GM20431 (cell line): ENCODE measurements around the gene IFT25.

ENCODE experiments used
- in situ Hi-C: fragments of 300-500 bp; cut with MseI, MboI; formaldehyde crosslinking; loops from one replicate; pipeline ENCODE4 v1.15.0; 2020; ENCODE audit warnings: low sequenced_read_pairs; ENCODE audit not compliant: unreplicated experiment

The IFT25 gene

GRCh38 chr1:53934170-53934765 lies 11.2 kb downstream of the IFT25 start:
- in situ Hi-C loops, result no loop called here

- in situ Hi-C loops, result no loop called here
Measured at GRCh38 chr1:53931523-53931922, 14.0 kb downstream of the IFT25 start.

- in situ Hi-C loops, result no loop called here
Measured at GRCh38 chr1:53930932-53931331, 14.6 kb downstream of the IFT25 start.

- in situ Hi-C loops, result no loop called here
Measured at GRCh38 chr1:53929246-53929960, 16.1 kb downstream of the IFT25 start.

DNA sequence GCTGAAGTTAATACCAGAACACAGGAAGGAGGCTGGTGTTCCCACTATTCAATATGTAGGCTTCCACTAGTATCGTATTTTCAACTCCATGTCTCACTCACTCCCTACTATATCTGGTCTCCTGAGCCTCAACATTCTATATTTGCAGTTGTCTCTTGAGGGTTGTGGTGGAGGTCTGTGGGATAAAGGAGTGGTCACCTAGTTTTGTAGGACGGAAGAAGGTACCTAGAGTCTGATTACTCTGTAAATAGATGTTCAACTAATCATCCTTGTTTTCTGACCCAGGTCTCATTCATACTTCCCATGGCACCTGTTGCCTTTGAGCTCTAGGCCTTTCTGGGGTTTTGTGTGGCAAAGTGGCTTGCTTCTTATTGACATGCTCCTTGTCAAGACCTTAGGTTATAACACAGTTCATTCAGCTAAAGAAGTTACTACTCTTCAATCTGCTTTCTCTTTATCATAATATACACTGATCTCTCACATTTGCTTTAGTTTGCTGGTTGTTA lies 18.1 kb downstream of the IFT25 start:
- in situ Hi-C loops, result no loop called here

- in situ Hi-C loops, result no loop called here
Measured at GRCh38 chr1:53919675-53920066, 25.8 kb downstream of the IFT25 start.

DNA sequence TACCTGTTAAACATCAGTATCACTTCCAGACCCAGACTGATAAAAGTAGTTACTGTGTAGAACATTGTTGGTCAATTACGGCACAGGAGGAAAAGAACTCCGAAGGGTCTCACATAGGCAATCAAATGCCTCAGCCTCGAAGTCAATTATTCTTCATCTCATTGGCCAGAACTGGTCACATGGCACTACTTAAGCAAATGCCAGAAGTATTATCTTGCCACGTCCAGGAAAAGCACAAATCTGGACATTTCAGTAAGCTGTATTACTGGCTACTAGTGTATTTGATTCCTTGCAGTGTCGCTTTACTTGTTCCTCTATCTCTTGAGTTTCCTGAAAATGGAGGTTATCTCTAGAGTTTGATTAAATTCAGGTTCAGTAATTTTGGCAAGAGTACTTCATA lies 27.2 kb downstream of the IFT25 start:
- in situ Hi-C loops, result no loop called here

DNA sequence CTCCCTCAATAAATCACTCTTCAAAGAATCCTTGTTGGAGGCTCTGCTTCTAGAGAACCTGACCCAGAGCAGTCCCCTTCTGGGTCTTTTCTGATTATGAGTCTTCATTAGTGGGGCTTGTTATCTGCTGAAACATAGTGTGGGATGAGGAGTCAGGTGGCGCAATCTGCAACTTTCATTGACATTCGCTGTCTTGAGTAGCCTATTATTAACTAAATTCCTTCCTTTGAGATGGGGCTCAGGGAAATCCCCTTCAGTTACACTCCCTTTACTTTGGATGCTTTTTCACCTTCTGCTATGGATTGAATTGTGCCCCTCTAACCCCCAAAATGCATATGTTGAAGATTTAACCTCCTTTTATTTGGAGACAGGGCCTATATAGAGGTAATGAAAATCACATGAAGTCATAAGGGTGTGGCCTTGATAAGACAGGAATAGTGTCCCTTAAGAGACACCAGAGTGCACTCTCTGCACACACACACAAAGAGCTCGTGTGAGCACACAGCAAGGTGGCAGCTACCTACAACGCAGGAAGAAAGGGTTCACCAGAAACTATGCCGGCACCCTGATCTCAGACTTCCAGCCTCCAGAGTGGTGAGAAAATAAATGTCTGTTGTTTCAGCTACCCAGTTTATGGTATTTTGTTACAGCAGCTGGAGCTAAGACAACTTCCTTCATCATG lies 32.0 kb downstream of the IFT25 start:
- in situ Hi-C loops, result no loop called here

GRCh38 chr1:53911442-53911841 lies 34.1 kb downstream of the IFT25 start:
- in situ Hi-C loops, result no loop called here

GRCh38 chr1:53909946-53910345 lies 35.6 kb downstream of the IFT25 start:
- in situ Hi-C loops, result no loop called here

DNA sequence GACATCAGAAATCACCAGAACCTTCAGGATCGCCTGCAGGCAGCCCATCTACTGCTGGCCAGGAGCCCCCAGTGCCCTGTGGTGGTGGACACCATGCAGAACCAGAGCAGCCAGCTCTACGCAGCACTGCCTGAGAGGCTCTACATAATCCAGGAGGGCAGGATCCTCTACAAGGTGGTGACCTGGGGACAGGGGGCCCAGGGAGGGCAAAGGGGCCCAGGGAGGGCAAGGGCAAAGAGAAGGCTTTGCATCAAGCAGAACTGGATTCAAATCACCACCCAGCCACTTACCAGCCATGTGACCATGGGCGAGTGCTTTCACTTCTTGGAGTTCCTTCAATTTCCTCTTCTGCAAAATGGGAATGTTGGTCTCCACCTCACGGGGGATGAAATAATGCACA lies 39.4 kb downstream of the IFT25 start:
- in situ Hi-C loops, result no loop called here

DNA sequence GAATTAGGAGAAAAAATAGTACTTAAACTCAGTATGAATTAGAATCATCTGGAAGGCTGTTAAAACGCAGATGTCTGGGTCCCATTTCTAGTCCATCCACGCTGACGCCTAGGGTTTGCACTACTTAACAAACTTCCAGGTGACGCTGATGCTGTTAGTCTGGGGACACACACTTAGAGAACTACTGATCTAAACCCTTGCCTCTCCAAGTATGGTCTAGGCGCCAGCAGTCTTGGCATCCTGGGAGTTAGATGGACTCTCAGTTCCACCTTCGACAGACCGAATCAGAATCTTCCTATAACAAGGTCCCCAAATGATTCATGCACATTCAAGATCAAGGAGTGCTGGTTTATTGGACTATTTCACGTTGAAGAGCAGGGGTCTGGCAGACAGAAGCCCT lies 40.0 kb downstream of the IFT25 start:
- in situ Hi-C loops, result no loop called here

DNA sequence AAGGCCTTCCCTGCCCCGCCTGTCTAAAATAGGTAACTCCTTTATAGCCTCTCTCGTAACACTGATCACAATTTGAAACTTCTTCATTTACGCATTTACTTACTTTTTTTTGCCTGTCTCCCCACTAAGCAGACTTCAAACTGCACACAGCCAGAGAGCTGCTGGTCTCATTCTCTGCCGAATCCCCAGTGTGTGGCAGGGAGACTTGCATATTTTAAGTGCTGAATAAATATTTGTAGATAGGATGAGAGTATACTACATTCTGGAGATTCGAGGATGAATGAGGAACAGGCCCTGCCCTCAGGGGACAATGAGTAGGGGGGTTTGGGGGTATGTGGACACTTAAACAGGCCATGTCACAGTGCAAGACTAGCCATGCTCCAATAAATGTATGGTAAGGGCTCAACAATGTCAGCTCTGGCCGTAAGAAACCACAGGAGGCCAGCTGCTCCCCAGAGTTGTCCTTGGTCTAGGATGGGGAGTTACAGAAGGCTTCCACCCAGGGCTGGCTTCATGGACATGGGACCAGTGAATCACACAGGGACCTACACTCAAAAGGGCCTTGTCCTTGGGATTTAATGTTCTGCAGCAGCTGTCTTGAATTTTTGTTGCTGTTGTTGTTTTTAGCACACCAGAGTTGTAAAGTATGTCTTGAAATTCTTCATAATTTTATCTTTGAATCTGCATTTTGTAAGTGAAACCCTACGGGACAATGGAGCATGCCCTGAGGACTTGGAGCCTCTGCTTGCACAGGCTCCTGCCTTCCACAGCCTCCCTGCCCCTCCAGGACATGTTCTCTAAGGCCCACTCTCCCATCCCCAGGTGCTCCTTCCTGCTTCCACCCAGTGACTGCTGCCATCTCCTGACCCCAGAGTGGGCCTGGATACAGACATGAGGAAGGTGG lies 43.0 kb downstream of the IFT25 start:
- in situ Hi-C loops, result no loop called here

- in situ Hi-C loops, result no loop called here
Measured at GRCh38 chr1:53899708-53900107, 45.8 kb downstream of the IFT25 start.

- in situ Hi-C loops, result no loop called here
Measured at GRCh38 chr1:53899206-53899628, 46.3 kb downstream of the IFT25 start.

- in situ Hi-C loops, result no loop called here
Measured at GRCh38 chr1:53896635-53897229, 48.8 kb downstream of the IFT25 start.

- in situ Hi-C loops, result no loop called here
Measured at GRCh38 chr1:53895421-53895820, 50.1 kb downstream of the IFT25 start.

DNA sequence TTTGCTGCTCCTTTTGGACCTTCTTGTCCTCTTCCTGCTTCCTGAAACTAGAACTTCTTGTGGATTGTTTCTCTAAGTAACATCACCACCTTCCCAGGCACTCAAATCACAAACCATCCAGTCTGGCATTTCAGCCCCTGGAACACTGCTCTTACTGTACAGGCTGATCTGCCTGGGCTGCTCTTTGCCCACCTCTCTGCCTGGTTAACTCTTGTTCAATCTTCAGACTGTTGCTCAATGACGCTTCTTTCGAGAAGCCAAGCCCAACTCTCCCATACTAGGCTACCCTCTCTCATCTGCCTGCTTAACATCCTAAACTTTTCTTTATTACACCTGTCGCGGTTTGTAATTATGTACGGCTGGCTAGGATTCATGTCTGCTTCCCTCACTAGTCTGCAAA lies 50.9 kb downstream of the IFT25 start:
- in situ Hi-C loops, result no loop called here

- in situ Hi-C loops, result no loop called here
Measured at GRCh38 chr1:53893999-53894636, 51.4 kb downstream of the IFT25 start, which contains the start of gene DIO1. Gene DIO1 (plus strand): TSS chr1:53894187. CDS start chr1:53894211, 24 bp downstream.
